ENCODE results near the gene TLE7. TPM values are rescaled to one million over a fixed set of nuclear protein-coding genes. Genes with fewer than 3 reads are reported as not detected.

TLE7 gene
- total RNA-seq, 4 donors from 2014 or later: not detected

DNA sequence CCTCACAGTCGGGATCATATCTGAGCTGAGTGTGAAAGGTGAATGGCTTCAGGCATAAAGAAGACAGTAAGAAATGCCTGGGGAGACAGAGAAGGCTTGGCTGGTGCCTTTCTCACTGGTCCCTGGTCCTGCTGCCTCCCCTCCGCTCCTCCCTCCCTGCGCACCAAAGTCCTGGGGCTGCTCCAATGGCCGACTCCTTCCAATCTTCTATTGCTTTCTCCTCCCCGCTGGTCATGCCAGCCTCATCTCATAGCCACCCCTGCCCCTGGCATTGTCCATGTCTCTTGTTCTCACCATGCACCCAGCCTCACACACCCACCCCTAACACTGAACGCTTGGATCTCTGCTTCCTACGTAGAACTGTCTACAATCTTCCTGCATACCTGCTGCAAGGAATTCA is 18.0 kb downstream of the TLE7 start:
- WGBS, 2 donors: 75 to 79% methylated on average over 7 of the region's 7 CpGs
- DNase-seq (ENCODE audit: low spot score in 2 of 2): no peak
- TF ChIP-seq CTCF (IDR thresholded peaks at IDR 0.05): no peak
- intact Hi-C loops (cut with DNase I; ENCODE audit: low total_unique reads): loop anchor here (1.0 kb wide), 1 partner anchor 19 kb away; no protein-coding TSS in a partner anchor
- no peak overlapping the region for H3K4me3 ChIP-seq (ENCODE audit: low read depth, poor library complexity, severe bottlenecking)

GRCh38 chr16:71423016-71423415 is 18.8 kb downstream of the TLE7 start:
- no peak for TF ChIP-seq CTCF (IDR thresholded peaks at IDR 0.05)
- no peak for TF ChIP-seq POLR2A (IDR thresholded peaks at IDR 0.05)
- DNase-seq (ENCODE audit: low spot score in 2 of 2): no peak
- WGBS, 2 donors: 60 to 80% methylated on average over 2 of the region's 2 CpGs
- intact Hi-C loops (cut with DNase I; ENCODE audit: low total_unique reads): loop anchor here (1.0 kb wide), 1 partner anchor 20 kb away; no protein-coding TSS in a partner anchor
- H3K4me3 ChIP-seq (ENCODE audit: low read depth, poor library complexity, severe bottlenecking): no peak overlapping the region

DNA sequence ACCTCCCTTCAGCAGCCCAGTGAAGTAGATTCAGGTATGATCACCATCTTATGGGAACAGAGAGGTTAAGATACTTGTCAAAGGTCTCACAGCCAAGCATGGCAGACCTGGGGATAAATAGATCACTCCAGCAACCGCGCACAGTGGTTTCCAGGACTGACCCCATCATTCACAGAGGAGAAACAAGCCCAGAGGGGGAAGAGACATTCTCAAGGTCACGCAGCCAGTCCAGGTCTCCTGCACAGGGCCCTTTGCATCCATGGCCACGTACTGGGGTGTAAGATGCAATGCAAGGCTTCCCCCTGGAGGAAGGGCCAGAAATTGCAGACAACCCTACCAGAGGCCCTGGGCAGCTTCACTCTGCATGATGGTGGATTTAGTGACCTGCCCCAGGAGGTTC is 19.9 kb downstream of the TLE7 start:
- intact Hi-C loops (cut with DNase I; ENCODE audit: low total_unique reads): no loop called here
- 53 to 66% methylated on average over 4 of the region's 4 CpGs for WGBS, 2 donors
- DNase-seq (ENCODE audit: low spot score in 2 of 2): no peak
- H3K4me3 ChIP-seq (ENCODE audit: low read depth, poor library complexity, severe bottlenecking): no peak overlapping the region
- TF ChIP-seq CTCF (IDR thresholded peaks at IDR 0.05): no peak
- TF ChIP-seq POLR2A (IDR thresholded peaks at IDR 0.05): no peak

DNA sequence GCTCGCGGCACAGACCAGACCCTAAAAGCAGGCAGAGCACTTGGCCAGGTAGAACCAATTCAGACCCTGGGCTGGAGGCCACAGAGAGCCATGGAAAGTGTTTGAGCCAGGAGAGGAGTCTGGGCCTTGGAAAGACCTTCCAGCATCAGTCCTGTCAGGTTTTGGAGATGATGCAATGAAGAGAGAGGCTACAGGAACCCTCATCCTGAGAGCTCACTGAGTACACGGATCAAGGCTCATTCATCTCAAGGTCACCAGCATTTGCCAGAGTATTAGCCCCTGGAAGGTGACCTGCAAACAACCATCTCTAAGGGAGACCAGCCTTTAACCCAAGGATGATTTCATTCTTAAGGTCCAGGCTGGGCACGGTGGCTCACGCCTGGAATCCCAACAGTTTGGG is 27.8 kb downstream of the TLE7 start:
- H3K4me3 ChIP-seq (ENCODE audit: low read depth, poor library complexity, severe bottlenecking): no peak overlapping the region
- WGBS, 2 donors: 89 to 90% methylated on average over 5 of the region's 5 CpGs
- DNase-seq (ENCODE audit: low spot score in 2 of 2): no peak
- TF ChIP-seq POLR2A (IDR thresholded peaks at IDR 0.05) (no peak), CTCF (IDR thresholded peaks at IDR 0.05) (no peak)
- intact Hi-C loops (cut with DNase I; ENCODE audit: low total_unique reads): loop anchor here (10.0 kb wide), 1 partner anchor 91 kb away; no protein-coding TSS in a partner anchor

- H3K4me3 ChIP-seq (ENCODE audit: low read depth, poor library complexity, severe bottlenecking): no peak overlapping the region
- no peak for DNase-seq (ENCODE audit: low spot score in 2 of 2)
- 56 to 75% methylated on average over 4 of the region's 4 CpGs for WGBS, 2 donors
- intact Hi-C loops (cut with DNase I; ENCODE audit: low total_unique reads): loop anchor here (10.0 kb wide), 1 partner anchor 91 kb away; no protein-coding TSS in a partner anchor
- TF ChIP-seq POLR2A (IDR thresholded peaks at IDR 0.05) (no peak), CTCF (IDR thresholded peaks at IDR 0.05) (no peak)
Observed at GRCh38 chr16:71413341-71413740, 28.5 kb downstream of the TLE7 start.

Measured in lower leg skin (tissue), 4 donors.